ENCODE measurements around the gene HNRNPA1.
"Not testable (repeated sequence)": the region's sequence is repeated elsewhere in the genome, so short reads cannot be mapped to it uniquely, and the experiment has no call there.

Gene HNRNPA1

DNA sequence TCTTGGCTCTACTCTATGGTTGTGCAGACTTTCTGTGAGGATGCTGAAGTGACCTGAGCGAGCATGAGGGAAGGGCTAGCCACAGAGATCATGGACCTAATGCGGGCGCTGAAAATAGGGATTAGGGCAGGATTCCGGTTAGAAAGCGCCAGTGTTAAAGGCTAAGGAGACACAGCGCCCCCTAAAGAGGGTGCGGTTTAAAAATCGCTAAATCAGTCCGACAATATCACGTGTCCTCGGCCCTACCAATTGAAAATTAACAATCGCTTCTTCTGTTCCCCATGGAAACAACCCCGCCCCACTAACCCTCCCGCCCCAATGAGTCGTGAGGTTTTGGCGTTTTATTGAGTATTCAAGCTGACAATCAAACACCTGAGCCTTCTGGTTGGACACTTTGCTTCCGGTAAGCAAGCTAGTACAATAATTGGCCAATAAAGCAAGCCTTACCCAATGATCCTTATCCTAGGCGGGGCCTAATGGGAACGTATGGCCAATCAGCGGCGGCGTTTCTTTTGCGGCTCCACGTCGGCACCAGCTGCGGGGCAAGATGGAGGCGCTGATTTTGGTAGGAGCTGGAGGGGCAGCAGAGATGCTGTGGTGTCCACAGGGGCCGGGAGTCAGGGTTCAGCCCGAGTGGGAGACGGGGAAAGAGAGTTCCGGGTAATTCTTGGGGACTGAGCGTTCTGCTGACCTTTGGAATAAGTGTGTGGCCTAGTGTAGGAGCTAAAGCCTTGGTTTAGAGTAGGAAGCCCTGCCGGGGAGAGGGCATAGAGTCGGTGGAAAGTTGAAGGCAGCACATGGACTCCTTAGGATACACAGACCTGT is 44.3 kb downstream of the HNRNPA1 start, which contains the start of gene COPZ1:
Gene COPZ1 (plus strand): TSS at position 515 of the 825 bp plus-strand sequence. CDS start 33 bp downstream, at position 548.
- Histone ChIP-seq H3K4me1 (ENCODE audit: control insufficient read depth in 1 of 2, insufficient read depth in 1 of 2, low read depth in 1 of 2, low read length in 1 of 2) (peaks cover 65 to 69% of the 10 kb centered on the region in 2 experiments), H3K9me3 (no peaks in the 10 kb centered on the region)

DNA sequence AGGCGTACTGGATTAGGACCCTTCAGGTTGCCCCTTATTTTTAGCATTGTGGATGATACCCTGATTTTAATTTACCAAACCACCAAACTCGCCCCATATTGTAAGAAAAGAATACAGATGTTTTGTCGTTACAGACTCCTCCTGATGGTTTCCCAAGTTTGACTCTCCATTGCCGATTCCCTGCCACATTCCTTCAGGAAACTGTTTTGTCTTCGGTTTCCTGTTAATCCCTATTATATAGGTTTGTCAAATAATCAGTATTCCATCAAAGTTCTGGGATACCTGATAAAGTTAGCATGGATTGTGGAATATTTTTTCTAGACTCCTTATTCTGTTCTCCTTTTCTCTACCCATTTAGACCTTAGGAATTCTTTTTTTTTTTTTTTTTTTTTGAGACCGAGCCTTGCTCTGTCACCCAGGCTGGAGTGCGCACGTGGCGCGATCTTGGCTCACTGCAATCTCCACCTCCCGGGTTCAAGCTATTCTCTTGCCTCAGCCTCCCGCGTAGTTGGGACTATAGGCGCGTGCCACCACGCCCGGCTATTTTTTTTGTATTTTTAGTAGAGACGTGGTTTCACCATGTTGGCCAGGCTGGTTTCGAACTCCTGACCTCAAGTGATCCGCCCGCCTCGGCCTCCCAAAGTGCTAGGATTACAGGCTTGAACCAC is 45.0 kb downstream of the HNRNPA1 start:
- not testable (repeated sequence) for H3K36me3 ChIP-seq, H3K9me3 ChIP-seq, H3K27me3 ChIP-seq
- Histone ChIP-seq H3K27ac (peak overlapping the region; percentile 86), H3K4me1 (ENCODE audit: control insufficient read depth in 1 of 2, insufficient read depth in 1 of 2, low read depth in 1 of 2, low read length in 1 of 2) (peaks cover 72 to 73% of the 10 kb centered on the region in 2 experiments), H3K4me3 (ENCODE audit: low read depth in 1 of 2, low read length in 1 of 2) (peak overlapping the region; percentile 66 to 76)

More for the DNA sequence above, 44.3 kb downstream of the HNRNPA1 start, which contains the start of gene COPZ1:
- Histone ChIP-seq H3K36me3 (no peaks in the 10 kb centered on the region), H3K4me3 (ENCODE audit: low read depth in 1 of 2, low read length in 1 of 2) (peak within 1 kb of the TSS; percentile 66 to 76), H3K27me3 (no peaks in the 10 kb centered on the region), H3K27ac (peak within 1 kb of the TSS; percentile 86)
- TF ChIP-seq, protein P1, sequence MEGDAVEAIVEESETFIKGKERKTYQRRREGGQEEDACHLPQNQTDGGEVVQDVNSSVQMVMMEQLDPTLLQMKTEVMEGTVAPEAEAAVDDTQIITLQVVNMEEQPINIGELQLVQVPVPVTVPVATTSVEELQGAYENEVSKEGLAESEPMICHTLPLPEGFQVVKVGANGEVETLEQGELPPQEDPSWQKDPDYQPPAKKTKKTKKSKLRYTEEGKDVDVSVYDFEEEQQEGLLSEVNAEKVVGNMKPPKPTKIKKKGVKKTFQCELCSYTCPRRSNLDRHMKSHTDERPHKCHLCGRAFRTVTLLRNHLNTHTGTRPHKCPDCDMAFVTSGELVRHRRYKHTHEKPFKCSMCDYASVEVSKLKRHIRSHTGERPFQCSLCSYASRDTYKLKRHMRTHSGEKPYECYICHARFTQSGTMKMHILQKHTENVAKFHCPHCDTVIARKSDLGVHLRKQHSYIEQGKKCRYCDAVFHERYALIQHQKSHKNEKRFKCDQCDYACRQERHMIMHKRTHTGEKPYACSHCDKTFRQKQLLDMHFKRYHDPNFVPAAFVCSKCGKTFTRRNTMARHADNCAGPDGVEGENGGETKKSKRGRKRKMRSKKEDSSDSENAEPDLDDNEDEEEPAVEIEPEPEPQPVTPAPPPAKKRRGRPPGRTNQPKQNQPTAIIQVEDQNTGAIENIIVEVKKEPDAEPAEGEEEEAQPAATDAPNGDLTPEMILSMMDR (IDR thresholded peaks at IDR 0.05): peak; percentile 76

DNA sequence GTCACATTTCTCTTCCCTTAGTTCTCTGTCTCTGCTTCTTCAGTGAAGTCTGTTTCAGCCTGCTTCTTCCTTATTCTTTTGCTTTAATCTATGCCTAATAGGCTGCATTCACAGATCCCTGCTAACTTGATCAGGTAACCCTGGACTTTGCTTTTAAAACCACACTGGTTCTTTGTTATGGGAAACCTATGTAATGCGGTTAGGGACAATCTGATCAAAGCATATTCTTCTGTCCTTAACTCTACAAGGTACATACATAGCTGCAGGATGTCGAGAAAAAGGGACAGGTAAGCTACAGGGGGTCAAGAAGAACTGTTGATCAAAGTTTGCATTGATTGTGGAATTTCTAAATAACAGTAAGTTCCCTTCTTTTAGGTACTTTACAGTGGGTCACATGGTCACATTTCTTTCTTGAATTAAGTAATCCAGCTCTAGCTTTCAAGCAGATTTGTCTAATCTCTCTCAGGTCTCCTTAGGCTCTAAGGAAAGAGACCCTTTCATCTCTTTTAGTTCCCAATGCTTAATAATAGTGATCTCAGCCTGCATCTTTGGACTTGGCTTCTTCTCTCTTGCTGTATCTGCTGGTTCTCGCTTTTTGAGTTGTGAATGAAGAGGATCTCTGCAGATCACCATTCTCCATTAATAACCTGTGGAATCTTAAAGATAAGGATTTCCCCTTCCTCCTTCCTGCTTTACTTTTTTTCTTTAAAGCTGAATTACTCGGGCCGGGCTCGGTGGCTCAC is 48.2 kb downstream of the HNRNPA1 start:
- peaks cover 70 to 74% of the 10 kb centered on the region in 2 experiments for H3K4me1 ChIP-seq (ENCODE audit: control insufficient read depth in 1 of 2, insufficient read depth in 1 of 2, low read depth in 1 of 2, low read length in 1 of 2)
- H3K36me3 ChIP-seq: no peaks in the 10 kb centered on the region
- peak overlapping the region in 1 of 2 experiments; percentile 3 for H3K4me3 ChIP-seq (ENCODE audit: low read depth in 1 of 2, low read length in 1 of 2)
- peak overlapping the region; percentile 67 for H3K27ac ChIP-seq
- TF ChIP-seq, protein P1 (IDR thresholded peaks at IDR 0.05): no peak
- H3K27me3 ChIP-seq: no peaks in the 10 kb centered on the region
- H3K9me3 ChIP-seq: no peaks in the 10 kb centered on the region

DNA sequence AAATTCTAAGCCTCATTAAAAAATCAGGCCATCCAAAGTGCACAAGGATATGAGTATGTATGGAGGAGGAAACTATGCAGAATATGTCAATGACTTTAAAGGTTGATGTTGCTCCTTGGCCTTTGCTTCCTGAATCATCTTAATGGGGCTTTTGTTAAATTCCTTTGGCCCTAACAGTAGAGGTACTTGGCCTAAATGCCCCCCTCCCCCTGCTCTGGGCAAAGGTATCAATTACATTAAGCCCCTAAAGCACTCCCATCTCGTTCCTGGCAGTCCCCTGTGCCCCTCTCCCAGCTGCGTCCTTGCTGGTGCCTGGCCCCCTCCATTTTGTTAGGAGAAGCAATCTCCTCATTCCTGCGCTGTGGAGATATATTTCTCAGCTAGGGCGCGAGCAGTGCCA is 49.2 kb downstream of the HNRNPA1 start:
- Histone ChIP-seq H3K9me3 (no peaks in the 10 kb centered on the region), H3K27ac (no peak overlapping the region), H3K4me1 (ENCODE audit: control insufficient read depth in 1 of 2, insufficient read depth in 1 of 2, low read depth in 1 of 2, low read length in 1 of 2) (peaks cover 61 to 65% of the 10 kb centered on the region in 2 experiments), H3K36me3 (no peaks in the 10 kb centered on the region), H3K27me3 (no peaks in the 10 kb centered on the region), H3K4me3 (ENCODE audit: low read depth in 1 of 2, low read length in 1 of 2) (no peak overlapping the region)
- TF ChIP-seq, protein P1 (IDR thresholded peaks at IDR 0.05): no peak

DNA sequence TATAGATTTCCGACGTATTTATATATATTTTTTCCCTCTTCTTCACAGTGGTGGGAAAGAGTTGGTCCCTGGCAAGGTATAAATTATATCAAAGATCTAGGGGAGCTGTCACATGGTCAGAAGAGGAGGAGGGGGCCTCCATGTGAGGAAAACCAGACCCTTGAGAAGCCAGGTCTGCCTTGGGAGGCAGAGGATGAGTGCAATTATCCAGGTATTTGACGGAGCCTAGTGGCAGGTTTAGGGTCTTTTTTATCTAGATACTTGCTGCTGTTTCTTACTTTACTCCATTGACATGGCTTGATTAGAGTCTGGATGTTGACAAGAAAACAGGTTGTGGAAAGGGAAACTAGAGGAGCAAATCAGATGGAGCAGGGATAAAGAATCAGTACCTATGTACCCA is 49.9 kb downstream of the HNRNPA1 start:
- no peaks in the 10 kb centered on the region for H3K9me3 ChIP-seq
- no peaks in the 10 kb centered on the region for H3K27me3 ChIP-seq
- no peaks in the 10 kb centered on the region for H3K36me3 ChIP-seq
- peak overlapping the region; percentile 27 for H3K27ac ChIP-seq
- H3K4me3 ChIP-seq (ENCODE audit: low read depth in 1 of 2, low read length in 1 of 2): no peak overlapping the region
- H3K4me1 ChIP-seq (ENCODE audit: control insufficient read depth in 1 of 2, insufficient read depth in 1 of 2, low read depth in 1 of 2, low read length in 1 of 2): peaks cover 56 to 61% of the 10 kb centered on the region in 2 experiments
- TF ChIP-seq, protein P1 (IDR thresholded peaks at IDR 0.05): no peak
